Embryonic facial prominence (tissue), 1 donor: Measurements from ENCODE around the gene MAPRE3.

Experiments
- DNase-seq: peaks from one replicate; pipeline ENCODE4 v3.0.0-alpha.2; 2016; ENCODE audit errors: extremely low spot score

The MAPRE3 gene

GRCh38 chr2:26950246-26950645 is 20.2 kb upstream of the MAPRE3 start:
- no peak for DNase-seq

GRCh38 chr2:26951236-26951635 is 19.2 kb upstream of the MAPRE3 start:
- DNase-seq, result no peak

GRCh38 chr2:26952374-26952773 is 18.1 kb upstream of the MAPRE3 start:
- no peak for DNase-seq

- DNase-seq, result no peak
Observed at GRCh38 chr2:26954135-26954534, 16.3 kb upstream of the MAPRE3 start.

- DNase-seq, result no peak
Observed at GRCh38 chr2:26957041-26957440, 13.4 kb upstream of the MAPRE3 start.

GRCh38 chr2:26957534-26957933 is 12.9 kb upstream of the MAPRE3 start:
- DNase-seq, result no peak

DNA sequence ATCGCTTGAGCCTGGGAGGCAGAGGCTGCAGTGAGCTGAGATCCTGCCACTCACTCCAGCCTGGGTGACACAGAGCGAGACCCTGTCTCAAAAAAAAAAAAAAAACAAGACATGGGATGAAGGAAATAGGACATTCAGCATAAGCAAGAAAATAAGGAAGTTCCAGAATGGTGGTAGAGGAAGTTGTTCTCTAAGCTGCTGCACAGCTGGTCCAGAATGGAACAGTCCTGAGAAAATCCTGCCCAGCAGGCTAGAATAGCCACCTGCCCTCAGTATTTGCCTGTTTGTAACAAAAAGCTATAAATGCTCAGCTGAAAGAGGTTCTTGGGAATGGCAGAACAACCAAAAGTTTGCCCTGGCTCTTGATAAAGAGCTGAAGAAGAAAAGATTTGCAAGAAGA is 11.1 kb upstream of the MAPRE3 start:
- DNase-seq, result no peak

DNA sequence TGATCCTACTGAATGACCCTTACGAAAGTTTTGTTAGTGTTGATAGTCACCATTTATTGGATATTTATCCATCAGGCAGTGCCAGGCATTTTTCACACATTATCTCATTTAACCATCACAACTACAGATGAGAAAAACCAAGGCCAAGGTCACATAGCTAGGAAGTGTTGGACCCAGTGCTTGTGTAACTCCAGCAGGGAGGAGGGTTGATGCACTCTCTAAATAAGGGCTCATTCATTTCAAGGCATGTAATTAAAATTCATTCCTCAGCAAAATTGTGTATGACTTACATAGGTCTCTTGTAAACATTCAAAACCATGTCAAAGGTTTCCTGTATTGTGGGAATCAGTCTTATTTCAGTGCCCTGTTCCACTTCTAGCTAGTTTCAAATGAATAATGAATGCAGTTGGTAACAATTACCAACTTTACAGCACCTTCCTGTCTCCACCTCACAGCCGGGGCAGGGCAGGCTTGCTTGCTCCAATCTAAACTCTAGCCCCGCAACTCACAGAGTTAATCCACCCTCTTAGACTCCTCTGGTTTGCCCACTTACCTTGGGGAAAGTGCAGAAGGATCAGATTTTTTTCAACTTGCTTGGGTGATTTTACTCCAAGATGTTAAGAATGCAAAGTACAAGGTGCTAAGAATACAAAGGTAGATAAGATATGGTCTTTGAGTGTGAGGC is 5.8 kb upstream of the MAPRE3 start:
- no peak for DNase-seq

DNA sequence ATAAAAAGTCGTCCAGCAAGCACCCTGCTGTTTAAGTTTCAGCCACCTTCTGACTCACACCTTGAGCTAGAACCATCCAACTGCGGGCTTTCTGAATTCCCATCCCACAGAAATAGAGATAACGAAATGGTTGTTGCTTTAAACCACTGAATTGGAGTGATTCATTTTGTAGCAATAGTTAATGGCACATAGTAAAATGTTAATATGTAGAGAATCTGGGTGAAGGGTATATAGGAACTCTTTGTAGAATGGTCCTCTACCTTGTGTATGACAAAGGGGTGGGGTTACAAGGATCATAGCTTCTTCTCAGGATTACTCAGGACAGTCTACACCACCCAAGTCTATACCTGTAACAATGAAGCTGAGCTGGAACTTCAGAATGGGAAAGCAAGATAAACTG is 2.4 kb upstream of the MAPRE3 start:
- no peak for DNase-seq

GRCh38 chr2:26969077-26969844 is 1.2 kb upstream of the MAPRE3 start:
- no peak for DNase-seq

GRCh38 chr2:26970928-26971627 is 641 bp downstream of the MAPRE3 start:
- no peak for DNase-seq

GRCh38 chr2:26971911-26972786 is 1.7 kb downstream of the MAPRE3 start:
- no peak for DNase-seq

DNA sequence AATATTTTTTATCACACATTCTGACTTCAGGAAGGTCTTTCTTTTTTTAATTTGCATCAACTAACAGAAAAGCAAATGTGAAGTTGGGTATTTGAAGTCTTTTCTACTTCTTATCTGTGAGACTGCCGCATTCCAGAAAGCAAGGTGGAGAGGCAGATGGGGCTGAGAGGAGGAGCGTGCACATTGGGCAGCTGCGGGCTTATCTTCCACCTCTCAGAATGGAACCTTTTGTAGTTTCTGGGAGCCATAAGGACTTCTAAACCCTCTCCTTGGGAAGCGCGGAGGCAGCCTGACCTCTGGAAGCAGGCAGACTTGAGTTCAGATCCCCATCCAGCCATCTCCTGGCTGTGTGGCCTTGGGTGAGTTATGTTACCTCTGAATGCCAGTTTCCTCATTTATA is 3.9 kb downstream of the MAPRE3 start:
- no peak for DNase-seq

- DNase-seq, result no peak
Observed at GRCh38 chr2:26975102-26975501, 4.7 kb downstream of the MAPRE3 start.

DNA sequence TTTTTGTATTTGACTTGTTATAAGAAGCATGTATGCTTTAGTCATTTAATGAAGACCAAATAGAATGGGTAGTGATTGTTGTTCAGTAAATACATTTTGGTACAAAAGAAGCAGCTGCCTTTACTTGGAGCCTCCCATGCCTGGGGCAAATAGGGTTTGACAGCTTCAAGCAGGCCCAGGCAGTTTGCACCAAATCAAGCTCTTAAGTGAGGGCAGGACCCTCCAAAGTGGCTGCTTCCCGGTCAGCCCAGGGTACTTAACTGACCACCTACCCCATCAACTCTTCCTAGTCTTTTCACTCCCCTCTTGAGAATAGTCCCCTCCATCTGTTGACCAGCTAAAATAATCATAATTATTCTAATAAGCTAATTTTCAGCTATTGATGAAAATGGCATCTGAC is 5.2 kb downstream of the MAPRE3 start:
- no peak for DNase-seq

- DNase-seq, result no peak
Observed at GRCh38 chr2:26976237-26976636, 5.8 kb downstream of the MAPRE3 start.

DNA sequence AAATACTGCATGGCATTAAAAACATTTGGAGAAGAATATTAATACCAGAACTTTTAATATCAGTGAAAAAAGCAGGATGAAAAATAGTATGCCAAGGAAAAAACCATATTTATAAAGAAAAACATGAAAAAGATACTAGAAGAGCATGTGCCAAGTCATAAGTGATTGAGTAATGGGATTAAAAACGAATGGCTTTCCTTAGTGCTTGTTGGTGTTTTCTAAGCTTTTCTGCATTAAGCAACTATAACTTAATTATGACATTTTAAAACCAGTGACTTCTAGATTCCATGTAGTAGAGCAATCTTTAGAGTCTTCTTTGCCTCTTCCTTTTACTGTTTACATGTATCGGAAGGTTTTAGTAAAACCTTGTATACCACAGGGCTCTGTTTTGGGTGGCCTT is 6.6 kb downstream of the MAPRE3 start:
- DNase-seq, result no peak

DNA sequence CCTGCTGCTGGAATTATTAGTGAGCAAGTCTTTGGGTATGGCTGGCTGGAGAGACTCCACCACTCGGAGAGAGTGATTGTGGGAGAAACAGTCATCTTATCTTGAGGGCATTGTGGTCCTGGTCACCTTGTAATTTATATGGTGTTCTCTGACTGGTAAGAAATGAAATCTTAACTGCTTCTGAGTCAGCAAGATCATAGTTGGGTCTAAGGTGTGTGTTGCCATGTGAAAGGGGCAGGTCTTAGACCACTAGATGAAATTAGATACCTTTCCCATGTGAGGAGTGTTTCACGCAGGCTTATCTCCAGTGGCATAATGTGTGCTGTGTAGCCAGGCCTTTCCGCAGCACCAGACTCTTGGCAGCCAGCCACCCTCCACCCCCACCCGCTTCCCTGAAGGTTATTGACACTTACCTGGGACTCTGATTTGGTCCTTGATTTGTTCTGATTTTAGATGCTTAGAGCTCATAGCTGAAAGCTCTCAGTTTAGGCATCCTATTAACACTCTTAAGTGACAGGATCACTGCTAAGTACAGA is 7.7 kb downstream of the MAPRE3 start:
- DNase-seq, result no peak

DNA sequence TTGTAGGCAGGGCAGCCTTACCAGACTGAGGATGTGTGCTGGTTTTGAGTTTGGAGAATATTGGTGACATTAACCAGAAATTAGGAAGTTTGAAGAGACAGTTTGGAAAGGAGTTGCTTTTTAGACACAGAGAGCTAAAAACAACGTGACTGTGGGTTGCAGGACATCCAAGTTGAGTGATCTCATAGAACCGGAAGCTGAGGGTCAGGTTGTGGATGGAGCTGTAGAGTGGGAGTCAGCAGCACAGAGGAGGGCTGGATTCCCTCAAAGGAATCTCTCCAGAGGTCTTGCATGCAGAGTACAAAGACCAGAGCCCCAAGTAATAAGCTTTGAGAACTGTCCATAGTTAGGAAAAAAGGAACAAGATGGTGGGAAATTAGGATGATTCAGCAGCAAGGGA is 9.3 kb downstream of the MAPRE3 start:
- no peak for DNase-seq

- DNase-seq, result no peak
Observed at GRCh38 chr2:26980971-26981370, 10.5 kb downstream of the MAPRE3 start.

GRCh38 chr2:26982102-26982742 is 11.8 kb downstream of the MAPRE3 start:
- DNase-seq, result no peak
